Measurements from ENCODE around the gene SLPI. TPM values are rescaled to one million over a fixed set of nuclear protein-coding genes. Genes with fewer than 3 reads are reported as not detected.

SLPI gene
- total RNA-seq, 1 donor from 2014 or later = not detected

DNA sequence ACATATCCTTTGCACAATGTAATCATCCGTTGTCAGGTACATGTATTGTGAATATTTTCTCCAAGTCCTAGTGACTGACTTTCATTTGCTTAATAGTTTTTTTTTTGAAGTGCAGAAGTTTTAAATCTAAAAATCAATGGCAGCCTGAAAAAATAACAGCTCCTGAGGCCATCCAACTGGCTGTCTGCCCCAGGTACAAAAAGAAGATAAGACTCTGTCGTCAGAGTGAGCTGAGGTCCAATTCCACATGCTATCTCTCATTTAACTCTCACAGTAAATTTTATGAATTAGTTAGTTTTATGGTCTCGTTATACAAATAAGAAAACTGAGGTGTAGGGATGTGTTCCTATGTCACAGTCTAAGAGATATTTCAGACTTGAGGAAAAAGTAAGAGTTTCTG, 21.0 kb upstream of the SLPI start:
- DNase-seq (ENCODE audit: low read depth, low spot score) = no peak

DNA sequence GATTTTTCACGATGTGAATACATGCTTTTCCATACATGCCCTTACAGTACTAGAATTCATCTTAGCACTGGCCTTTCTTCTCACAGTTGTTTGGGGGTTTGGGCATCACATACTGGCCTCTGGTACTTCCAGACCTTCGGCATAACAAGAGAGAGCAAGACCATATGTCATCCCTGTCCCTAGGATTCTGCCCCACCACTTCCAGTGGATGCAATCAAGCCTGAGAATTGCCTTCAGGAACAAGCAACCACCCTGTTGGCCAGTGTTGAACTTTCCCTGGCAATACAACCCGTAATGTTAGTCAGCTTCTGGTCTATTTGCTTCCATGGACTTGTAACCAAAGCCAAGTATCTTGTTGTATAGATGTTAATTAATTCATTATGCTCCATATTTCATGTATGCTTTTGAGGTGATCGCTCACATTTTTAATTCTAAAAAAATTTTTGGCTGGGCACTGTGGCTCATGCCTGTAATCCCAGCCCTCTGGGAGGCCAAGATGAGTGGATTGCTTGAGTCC, 15.4 kb upstream of the SLPI start:
- DNase-seq (ENCODE audit: low read depth, low spot score) = no peak

DNA sequence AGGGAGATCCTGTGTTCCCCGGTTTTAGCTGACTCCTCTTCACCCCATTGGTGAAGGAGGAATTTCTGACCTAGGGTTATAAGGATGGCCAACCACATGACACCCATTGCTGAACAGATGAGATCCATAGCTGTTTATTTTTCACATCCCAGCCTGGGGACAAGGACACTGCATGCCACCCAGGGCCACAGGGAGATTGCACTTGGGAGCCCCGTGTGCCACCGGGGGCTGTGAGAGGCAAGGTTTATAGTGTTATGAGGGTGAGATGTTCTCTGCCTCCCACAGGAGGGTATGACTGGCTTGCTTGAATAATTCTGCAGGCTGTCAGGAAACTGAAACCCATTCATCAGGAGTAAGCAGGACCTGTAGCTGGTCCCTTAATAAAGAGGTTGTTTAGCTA, 14.7 kb upstream of the SLPI start:
- DNase-seq (ENCODE audit: low read depth, low spot score) = no peak

DNA sequence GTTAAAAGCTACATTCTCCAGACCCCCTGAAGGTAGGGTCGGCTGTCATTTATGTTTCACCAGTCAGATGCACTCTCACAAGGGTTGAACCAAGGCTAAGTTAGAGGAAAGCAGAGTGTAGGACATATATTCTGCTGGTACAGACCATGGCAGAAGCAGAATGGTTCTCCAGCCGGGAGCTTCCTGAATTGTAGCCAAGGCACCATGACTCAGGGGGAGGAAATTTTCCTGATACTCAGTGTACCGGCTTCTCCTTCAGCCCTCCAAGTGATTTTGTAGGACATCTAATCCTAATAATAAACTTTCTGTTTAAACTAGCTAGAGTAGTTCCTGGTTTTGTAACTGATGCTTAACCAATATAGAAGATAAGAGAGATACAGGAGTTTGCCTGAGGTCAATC, 14.2 kb upstream of the SLPI start:
- DNase-seq (ENCODE audit: low read depth, low spot score) = no peak

DNA sequence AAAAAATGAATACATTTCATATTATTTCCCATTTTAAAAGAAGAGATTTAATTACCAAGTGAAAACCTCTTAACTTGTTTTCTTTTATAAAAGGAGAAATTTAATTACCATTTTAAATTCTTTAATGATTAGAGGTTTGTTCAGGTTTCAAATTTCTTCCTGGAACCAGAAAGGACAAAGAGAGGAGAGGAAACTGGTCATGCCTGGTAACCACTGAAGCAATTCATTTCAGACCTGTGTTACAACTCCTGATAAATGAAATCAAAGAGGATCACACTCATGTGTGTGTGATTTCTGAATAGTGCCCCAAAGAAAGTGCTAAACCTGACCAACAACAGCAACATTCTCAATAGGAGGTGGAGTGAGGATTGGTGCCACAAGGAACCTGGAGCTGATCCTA, 12.6 kb upstream of the SLPI start:
- no peak for DNase-seq (ENCODE audit: low read depth, low spot score)

DNA sequence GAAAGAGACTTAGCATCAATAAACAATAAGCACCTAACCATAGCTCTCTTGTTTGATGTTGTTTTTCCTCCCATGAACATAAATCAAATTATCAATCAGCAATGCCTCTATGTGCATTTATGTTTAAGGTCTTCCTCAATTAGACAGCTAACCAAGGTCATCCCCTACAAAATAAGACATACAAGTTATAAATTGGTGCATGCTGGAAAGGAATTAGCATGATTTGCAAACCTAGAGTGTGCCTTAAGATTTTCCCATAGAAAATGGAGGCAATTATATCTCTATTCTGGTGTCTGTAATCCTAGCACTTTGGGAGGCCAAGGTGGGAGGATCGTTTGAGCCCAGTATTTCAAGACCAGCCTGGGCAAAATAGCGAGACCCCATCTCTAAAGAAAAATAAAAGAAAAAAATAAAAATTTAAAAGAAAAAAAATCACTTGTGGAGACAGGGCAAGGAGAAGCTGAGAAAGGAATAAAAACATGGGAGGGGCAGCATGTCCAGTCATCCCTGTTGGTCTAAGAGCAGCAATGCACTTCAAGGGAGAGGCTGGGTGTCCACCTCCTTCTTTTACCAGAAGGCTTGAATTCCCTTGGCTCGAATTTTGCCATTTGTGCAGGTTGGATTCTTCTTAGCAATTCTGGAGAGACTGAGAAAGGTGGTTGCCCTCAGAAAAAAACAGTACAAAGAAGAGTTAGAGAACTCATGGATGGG, 9.3 kb upstream of the SLPI start:
- no peak for DNase-seq (ENCODE audit: low read depth, low spot score)

DNA sequence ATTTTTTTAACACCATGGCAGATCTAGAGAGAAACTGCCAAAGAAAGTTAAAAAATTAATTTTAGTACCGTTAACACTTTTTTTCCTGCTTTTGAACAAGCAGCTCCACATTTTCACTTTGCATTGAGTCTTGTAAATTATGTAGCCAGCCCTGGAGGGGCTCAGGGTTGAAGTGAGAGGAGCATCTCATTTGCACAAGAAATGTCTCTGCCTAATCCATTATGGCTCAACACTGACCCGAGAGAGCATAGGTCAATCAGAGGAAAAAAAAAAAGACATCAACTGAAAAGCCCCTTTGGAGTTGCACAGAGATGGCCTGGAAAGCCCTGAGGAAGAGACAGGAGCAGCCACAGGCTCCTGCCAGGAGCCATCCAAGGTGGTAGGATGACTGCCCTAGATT, 4.3 kb upstream of the SLPI start:
- no peak for DNase-seq (ENCODE audit: low read depth, low spot score)

DNA sequence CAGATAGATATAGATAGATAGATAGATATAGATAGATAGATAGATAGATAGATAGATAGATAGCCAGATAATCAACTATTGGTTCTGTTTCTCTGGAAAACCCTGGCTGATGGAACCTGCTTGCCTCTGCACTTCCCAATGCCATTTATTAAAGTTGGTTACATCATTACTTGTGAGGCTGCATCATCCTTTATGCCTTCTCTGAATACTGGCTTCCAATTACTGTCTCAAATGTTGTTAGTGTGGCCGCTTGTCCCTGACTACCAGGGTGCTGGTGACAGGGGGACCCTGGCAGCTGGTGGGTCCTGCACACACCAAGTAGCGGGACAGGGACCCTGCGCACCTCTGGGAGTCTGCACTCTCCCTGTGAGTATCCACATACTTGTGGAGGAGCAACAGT, 3.9 kb upstream of the SLPI start:
- no peak for DNase-seq (ENCODE audit: low read depth, low spot score)

DNA sequence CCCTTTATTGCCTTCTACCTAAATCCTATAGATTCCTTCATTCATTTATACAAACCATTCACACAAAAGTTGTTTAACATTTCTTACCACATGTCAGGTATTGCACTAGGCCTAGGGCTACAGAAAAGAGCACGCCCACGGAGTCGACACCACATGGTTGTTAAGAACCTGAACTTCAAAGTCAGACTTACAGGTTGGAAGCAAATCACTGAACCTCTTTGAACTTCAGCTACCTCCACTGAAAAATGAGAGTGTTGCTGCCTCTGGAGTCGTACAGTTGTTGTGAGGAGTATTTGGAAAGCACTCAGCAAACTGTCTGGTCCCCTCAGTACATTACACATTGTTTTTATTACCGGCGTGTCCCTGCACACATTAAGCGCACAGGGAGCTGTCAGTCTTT, 3.3 kb upstream of the SLPI start:
- DNase-seq (ENCODE audit: low read depth, low spot score) = no peak

DNA sequence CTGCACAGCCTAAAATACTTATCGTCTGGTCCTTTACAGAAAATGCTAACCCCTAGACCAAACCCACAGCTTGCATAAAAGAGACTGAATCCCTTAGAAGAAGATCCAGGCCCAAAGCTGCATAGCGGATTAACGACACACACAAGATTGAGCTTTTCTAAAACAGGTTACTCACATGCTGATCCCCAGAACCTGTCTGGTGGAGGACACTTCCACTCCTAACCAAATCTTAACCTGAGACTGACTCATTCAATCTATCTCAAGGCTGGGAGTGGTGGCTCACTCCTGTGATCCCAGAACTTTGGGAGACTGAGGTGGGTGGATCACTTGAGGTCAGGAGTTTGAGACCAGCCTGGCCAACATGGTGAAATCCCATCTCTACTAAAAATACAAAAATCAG, 2.8 kb upstream of the SLPI start:
- no peak for DNase-seq (ENCODE audit: low read depth, low spot score)

DNA sequence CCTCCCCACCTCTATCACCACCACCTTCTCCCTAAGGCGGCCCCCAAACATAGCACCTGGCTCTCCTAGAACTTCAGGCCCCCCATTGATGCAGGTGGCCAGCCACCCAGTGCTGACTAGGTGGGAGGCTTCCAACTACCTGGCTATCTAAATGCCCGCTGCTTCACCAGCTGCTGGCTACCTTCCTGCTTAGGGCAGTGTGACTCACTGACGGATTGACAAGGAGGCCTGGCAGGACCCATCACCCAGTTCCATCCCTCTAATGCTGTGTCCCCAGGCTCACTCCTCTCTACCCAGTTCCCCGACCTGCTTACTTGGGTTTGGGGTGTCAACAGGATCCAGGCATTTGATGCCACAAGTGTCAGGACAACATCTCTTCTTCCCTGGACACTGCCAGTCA, 1.1 kb downstream of the SLPI start:
- no peak for DNase-seq (ENCODE audit: low read depth, low spot score)

DNA sequence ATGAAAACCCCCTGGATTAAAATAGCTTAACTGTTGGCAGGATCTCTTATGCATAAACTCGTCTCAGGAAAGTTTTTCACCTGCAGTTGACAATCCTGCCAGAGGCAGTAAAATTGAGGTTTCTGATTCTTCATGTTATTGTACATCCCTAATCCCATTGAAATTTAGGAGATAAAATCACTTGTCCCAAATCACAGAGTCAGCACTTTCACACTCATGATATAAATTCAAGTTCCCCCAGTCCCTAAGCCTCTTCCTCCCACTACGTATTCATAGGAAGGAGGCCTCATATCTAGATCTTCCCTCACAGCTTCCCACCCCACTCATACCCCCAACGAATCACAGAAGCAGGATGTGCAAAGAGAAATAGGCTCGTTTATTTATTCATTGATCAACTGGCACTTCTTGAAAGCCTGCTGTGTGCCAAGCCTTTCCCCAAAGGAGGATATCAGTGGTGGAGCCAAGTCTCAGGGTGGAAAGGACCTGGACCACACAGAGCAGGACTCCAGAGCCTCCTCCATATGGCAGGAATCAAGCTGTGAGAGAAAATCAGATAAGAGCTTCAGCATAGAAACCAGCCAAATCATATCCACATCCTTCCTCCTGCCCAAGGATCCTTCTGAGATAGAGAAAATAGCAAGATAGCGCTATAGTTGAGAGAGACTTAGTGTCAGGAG, 2.3 kb downstream of the SLPI start:
- DNase-seq (ENCODE audit: low read depth, low spot score) = no peak

DNA sequence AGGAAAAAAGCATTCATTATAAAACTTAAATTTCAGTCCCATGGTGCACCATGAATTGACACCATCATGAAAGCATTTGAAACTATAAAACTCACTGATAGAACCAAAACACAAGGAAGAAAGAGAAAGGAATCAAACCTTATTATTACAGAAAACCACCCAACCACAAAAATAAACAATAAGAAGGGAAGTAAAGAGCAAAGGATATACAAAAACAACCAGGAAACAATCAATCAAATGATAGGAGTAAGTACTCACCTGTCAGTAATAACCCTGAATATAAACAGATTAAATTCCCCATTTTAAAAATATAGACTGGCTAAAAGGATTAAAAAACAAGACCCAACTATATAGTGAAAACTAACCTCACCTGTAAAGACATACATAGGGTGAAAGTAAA, 5.8 kb downstream of the SLPI start:
- DNase-seq (ENCODE audit: low read depth, low spot score) = no peak

DNA sequence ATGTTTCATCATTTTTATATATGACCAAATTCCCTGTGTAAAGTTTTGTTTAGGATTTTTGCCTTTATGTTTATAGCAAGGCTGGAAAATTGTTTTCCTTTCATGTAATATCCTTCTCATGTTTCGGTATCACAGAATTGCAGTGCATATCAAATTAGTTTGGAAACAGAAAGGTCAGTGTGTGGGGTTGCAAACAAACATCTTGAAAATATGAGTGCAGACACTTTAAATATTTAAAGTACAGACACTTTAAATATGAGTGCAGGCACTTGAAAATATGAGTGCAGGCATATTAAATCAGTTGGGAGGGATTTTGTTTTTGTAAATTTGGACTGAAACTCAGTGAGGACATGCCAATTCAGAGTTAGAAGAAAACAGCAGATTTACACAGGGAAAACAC, 6.5 kb downstream of the SLPI start:
- DNase-seq (ENCODE audit: low read depth, low spot score) = no peak

DNA sequence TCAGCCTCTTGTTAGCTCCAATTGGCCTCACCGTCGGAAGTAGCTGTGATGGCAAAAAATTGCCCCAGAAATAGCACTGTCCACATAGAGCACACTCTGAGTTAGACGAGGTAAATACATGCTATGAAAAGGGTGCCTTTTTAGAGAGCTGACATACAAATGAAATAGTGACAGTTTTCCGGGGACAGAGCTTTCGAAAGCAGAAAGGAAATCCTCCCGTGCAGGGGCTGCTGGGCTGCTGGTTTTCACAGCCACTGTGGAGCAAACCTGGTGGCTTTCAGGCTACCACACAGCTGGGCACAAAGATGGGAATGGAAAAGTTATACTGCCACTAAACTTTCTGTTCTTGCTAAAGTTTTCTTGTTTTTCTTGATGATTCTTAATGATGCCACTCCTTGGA, 8.3 kb downstream of the SLPI start:
- DNase-seq (ENCODE audit: low read depth, low spot score) = no peak

DNA sequence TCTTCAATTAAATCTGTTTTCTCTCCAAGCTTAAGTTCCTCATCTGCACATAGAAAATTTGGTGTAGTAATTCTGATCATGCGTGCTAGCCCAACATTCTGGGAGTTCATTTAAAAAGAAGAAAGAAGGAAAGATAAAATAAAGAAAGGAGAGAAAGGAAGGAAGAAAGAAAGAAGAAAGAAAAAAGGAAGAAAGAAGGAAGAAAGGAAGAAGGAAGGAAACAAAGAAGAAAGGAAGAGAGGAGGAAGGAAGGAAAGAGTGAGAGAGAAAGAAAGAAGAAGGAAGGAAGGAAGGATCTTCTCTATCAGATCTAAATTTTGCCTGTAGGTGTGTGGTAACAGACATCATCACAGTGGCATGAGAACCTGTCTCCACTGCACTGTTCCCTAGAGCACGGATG, 16.2 kb downstream of the SLPI start:
- DNase-seq (ENCODE audit: low read depth, low spot score) = no peak

DNA sequence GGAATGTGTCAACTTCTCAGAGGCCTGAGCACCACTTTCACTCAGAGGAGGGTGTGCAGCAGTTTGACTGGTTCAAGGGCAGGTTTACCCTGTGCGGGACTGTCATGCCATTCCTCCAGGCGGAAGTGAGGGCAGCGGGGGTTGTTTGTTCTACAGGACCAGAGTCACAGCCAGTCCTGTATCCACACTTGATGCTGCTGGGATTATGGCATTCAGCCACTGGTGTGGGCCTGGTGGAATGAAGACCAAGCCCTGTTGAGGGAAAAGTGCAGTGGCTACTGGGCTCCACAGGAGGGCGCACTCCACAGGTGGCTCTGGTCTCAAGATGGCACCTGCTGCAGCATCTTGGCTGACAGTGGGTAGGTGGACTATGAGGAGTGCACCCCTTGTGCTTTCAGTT, 18.4 kb downstream of the SLPI start:
- no peak for DNase-seq (ENCODE audit: low read depth, low spot score)

DNA sequence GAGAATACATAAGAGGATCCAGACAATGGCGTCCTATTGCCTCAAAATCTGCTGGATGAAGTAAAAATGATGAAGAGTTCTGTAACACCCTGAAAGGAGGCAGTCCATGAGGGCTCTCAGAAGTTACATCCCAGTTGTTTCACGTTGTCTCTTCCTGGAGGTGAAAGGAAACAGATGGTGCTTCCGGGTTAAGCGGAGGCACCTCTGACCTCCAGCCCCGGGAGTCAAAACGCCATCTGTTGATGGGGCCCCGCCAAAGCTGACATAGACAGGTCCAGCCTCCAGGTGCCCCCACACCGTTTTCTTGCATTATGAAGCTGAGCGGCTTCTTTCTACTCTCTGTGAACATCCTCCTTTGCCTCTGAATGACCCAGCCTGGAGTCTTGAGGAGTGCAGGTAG, 23.7 kb downstream of the SLPI start:
- no peak for DNase-seq (ENCODE audit: low read depth, low spot score)

DNA sequence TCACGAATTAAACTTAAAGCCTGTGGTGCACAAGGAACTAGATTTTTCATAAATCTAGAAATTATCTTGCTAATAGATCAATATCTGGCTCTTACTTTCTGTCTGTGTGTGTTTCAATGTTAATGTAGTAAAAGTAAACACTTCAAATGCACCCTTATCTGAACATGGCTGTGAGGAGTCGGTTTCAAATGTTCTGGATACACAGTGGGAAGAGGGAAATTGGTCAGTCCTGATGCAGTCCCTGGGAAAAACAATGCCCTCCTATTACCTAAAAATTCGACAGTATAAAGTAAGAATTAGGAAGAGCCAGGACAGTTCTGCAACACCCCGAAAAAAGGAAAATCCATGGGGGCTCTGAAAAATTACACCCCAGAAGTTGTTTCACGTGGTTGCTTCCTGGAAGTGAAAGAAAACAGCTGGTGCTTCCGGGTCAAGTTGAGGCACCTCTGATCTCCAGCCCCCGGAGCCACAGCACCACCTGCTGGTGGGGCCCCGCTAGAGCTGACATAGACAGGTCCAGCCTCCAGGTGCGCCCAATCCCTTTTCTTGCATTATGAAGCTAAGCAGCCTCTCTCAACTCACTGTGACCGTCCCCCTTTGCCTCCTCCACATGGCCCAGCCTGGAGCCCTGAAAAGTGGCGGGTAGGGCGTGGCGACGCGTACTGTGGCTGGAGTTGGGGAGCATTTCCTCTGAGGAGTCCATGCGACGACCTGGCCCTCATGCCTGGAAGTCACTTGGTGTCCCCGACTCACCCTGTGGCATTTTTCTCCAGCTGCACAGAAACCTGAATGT, 24.9 kb downstream of the SLPI start:
- DNase-seq (ENCODE audit: low read depth, low spot score) = no peak

DNA sequence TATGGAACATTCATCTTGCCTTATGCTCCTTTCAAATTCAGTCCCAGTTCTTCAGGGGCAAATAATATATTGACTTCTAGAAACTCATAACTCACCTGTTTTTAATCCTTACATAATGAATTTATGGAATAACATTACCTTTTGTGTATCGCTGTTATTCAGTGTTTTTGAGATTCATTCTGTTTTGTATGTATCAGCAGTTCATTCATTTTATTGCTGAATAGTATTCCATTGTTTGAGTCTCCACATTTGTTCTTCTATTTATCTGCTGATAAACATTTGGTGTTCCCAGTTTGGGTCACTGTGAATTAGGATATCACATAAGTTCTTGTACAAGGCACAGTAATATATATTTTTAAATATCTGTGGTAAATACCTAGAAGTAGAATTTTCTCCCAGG, 28.1 kb downstream of the SLPI start:
- DNase-seq (ENCODE audit: low read depth, low spot score) = no peak

DNA sequence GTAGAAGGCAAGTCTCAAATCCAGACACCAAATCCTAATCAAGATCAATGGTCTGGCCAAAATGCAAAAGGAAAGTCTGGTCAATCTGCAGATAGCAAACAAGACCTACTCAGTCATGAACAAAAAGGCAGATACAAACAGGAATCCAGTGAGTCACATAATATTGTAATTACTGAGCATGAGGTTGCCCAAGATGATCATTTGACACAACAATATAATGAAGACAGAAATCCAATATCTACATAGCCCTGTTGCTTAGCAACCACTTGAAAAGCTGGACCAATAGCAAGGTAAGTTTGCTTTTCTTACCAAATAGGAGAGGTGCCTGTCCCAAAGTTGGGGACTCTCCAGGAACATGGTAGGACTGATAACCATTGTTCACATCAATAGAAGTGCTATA, 31.2 kb downstream of the SLPI start:
- no peak for DNase-seq (ENCODE audit: low read depth, low spot score)

DNA sequence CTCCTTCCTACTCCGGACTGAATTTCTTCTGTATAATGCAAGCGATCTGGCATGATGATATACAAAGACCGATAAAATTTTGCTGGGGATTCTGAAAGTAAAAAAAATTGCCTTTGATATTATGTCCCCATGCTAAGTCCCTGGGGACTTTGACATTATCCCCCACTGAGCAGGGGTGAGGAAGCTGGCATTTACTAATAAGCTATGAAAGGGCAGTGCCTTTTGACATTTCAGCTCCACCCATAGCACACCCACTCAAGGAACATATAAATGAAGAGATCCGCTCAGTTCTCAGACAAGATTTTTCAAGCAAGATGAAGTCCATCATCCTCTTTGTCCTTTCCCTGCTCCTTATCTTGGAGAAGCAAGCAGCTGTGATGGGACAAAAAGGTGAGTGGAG, 33.3 kb downstream of the SLPI start, which contains the start of gene SEMG2:
SEMG2 (plus strand) TSS at position 298 of the 400 bp plus-strand sequence; CDS start at position 315, 17 bp downstream.
- no peak for DNase-seq (ENCODE audit: low read depth, low spot score)
